HEK293 (cell line): Measurements from ENCODE around the gene FDXACB1.

Source experiments
- KLF17 ChIP-seq: fragments of 450-650 bp; formaldehyde crosslinking; IDR thresholded peaks from 2 replicates; pipeline ENCODE4 v1.5.1; 2016; ENCODE audit warnings: missing biosample characterization, missing genetic modification characterization
- PATZ1 ChIP-seq: fragments of 450-650 bp; formaldehyde crosslinking; IDR thresholded peaks from 2 replicates; pipeline ENCODE4 v1.5.1; 2016; ENCODE audit warnings: missing biosample characterization, missing genetic modification characterization
- PBX3 ChIP-seq: sonication (generic); formaldehyde crosslinking; IDR thresholded peaks from 2 replicates; pipeline ENCODE4 v1.8.1; 2022; ENCODE audit warnings: mild to moderate bottlenecking, moderate library complexity, missing genetic modification reagents
- SCRT1 ChIP-seq: fragments of 450-650 bp; formaldehyde crosslinking; IDR thresholded peaks from 2 replicates; pipeline ENCODE4 v1.5.1; 2016; ENCODE audit warnings: missing biosample characterization, missing genetic modification characterization, borderline replicate concordance
- ZBTB21 ChIP-seq: fragments of 450-650 bp; formaldehyde crosslinking; IDR thresholded peaks from 2 replicates; pipeline ENCODE4 v1.5.1; 2017; ENCODE audit warnings: missing biosample characterization, missing genetic modification characterization
- ZBTB26 ChIP-seq: fragments of 450-650 bp; formaldehyde crosslinking; optimal IDR thresholded peaks from 2 replicates; pipeline ENCODE3; 2016; ENCODE audit warnings: missing biosample characterization, mild to moderate bottlenecking, missing genetic modification characterization
- ZFP3 ChIP-seq: fragments of 450-650 bp; formaldehyde crosslinking; IDR thresholded peaks from 2 replicates; pipeline ENCODE4 v1.5.1; 2016; ENCODE audit warnings: low read depth, missing biosample characterization, missing genetic modification characterization
- ZNF112 ChIP-seq: fragments of 450-650 bp; formaldehyde crosslinking; IDR thresholded peaks from 2 replicates; pipeline ENCODE4 v1.5.0; 2017; ENCODE audit warnings: missing biosample characterization, missing genetic modification characterization
- ZNF248 ChIP-seq: fragments of 450-650 bp; formaldehyde crosslinking; IDR thresholded peaks from 2 replicates; pipeline ENCODE4 v1.5.1; 2017; ENCODE audit warnings: missing biosample characterization, missing genetic modification characterization
- ZNF473 ChIP-seq: fragments of 450-650 bp; formaldehyde crosslinking; IDR thresholded peaks from 2 replicates; pipeline ENCODE4 v1.5.1; 2017; ENCODE audit warnings: missing biosample characterization, missing genetic modification characterization
- ZNF629 ChIP-seq: fragments of 450-650 bp; formaldehyde crosslinking; IDR thresholded peaks from 2 replicates; pipeline ENCODE4 v1.5.1; 2017; ENCODE audit warnings: missing biosample characterization, missing genetic modification characterization
- TF ChIP-seq, protein P1 (sequence below): fragments of 450-650 bp; formaldehyde crosslinking; IDR thresholded peaks from 2 replicates; pipeline ENCODE4 v1.5.1; 2016; ENCODE audit warnings: missing biosample characterization, missing genetic modification characterization
- TF ChIP-seq, protein P2 (sequence below): IDR thresholded peaks from 2 replicates; pipeline ENCODE4 v1.6.1; 2011; ENCODE audit warnings: mild to moderate bottlenecking, low read depth, low read length, borderline replicate concordance

GRCh38 chr11:111925953-111926352 lies 47.0 kb upstream of the FDXACB1 start:
- TF ChIP-seq, protein P1, sequence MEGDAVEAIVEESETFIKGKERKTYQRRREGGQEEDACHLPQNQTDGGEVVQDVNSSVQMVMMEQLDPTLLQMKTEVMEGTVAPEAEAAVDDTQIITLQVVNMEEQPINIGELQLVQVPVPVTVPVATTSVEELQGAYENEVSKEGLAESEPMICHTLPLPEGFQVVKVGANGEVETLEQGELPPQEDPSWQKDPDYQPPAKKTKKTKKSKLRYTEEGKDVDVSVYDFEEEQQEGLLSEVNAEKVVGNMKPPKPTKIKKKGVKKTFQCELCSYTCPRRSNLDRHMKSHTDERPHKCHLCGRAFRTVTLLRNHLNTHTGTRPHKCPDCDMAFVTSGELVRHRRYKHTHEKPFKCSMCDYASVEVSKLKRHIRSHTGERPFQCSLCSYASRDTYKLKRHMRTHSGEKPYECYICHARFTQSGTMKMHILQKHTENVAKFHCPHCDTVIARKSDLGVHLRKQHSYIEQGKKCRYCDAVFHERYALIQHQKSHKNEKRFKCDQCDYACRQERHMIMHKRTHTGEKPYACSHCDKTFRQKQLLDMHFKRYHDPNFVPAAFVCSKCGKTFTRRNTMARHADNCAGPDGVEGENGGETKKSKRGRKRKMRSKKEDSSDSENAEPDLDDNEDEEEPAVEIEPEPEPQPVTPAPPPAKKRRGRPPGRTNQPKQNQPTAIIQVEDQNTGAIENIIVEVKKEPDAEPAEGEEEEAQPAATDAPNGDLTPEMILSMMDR = no peak
- TF ChIP-seq ZNF473 (tag by site-specific recombination) (no peak), ZBTB26 (tag by site-specific recombination) (no peak), KLF17 (tag by site-specific recombination) (no peak), ZNF112 (tag by site-specific recombination) (no peak), SCRT1 (tag by site-specific recombination) (no peak), ZFP3 (tag by site-specific recombination) (no peak), ZNF629 (tag by site-specific recombination) (no peak), PBX3 (CRISPR knock-in tag) (no peak), ZNF248 (tag by site-specific recombination) (no peak), ZBTB21 (tag by site-specific recombination) (no peak), PATZ1 (no peak)
- TF ChIP-seq, protein P2, sequence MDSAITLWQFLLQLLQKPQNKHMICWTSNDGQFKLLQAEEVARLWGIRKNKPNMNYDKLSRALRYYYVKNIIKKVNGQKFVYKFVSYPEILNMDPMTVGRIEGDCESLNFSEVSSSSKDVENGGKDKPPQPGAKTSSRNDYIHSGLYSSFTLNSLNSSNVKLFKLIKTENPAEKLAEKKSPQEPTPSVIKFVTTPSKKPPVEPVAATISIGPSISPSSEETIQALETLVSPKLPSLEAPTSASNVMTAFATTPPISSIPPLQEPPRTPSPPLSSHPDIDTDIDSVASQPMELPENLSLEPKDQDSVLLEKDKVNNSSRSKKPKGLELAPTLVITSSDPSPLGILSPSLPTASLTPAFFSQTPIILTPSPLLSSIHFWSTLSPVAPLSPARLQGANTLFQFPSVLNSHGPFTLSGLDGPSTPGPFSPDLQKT = no peak
